ENCODE results near the gene PDE11A. TPM values are rescaled to one million over a fixed set of nuclear protein-coding genes. Genes with fewer than 3 reads are reported as not detected.

The PDE11A gene
- total RNA-seq, 2 experiments from 2014 or later = not detected

- Histone ChIP-seq H3K9me3 (ENCODE audit: control insufficient read depth in 1 of 2, insufficient read depth in 1 of 2, low read length in 2 of 2) (no peaks in the 10 kb centered on the region), H3K27ac (ENCODE audit: low read depth in 1 of 2, low read length in 2 of 2) (no peak overlapping the region), H3K27me3 (ENCODE audit: control insufficient read depth in 1 of 2, insufficient read depth in 2 of 2, low read length in 2 of 2) (peaks cover 0 to 7% of the 10 kb centered on the region in 2 experiments), H3K4me1 (ENCODE audit: insufficient read depth, low read length) (no peaks in the 10 kb centered on the region), H3K4me3 (ENCODE audit: low read length) (no peak overlapping the region), H3K36me3 (ENCODE audit: insufficient read depth, low read length) (no peaks in the 10 kb centered on the region)
- ATAC-seq (ENCODE audit: poor library complexity) (no peak), DNase-seq (no peak)
- Mint-ChIP-seq H3K27me3 (no peaks in the 10 kb centered on the region), H3K9me3 (no peaks in the 10 kb centered on the region), H3K36me3 (ENCODE audit: low read depth) (no peaks in the 10 kb centered on the region), H3K4me3 (no peak overlapping the region), H3K27ac (no peak overlapping the region), H3K4me1 (ENCODE audit: low read depth) (no peaks in the 10 kb centered on the region)
- POLR2A ChIA-PET = no interaction called here
- intact Hi-C loops (cut with DNase I, micrococcal nuclease) = no loop called here
- CTCF ChIA-PET = no interaction called here
- TF ChIP-seq CTCF (IDR thresholded peaks at IDR 0.05) = no peak
Measured at GRCh38 chr2:177817300-177817699, 255.3 kb downstream of the PDE11A start.

- POLR2A ChIA-PET = no interaction called here
- Histone ChIP-seq H3K27me3 (ENCODE audit: control insufficient read depth in 1 of 2, insufficient read depth in 2 of 2, low read length in 2 of 2) (peaks cover 0 to 7% of the 10 kb centered on the region in 2 experiments), H3K9me3 (ENCODE audit: control insufficient read depth in 1 of 2, insufficient read depth in 1 of 2, low read length in 2 of 2) (no peaks in the 10 kb centered on the region), H3K4me1 (ENCODE audit: insufficient read depth, low read length) (no peaks in the 10 kb centered on the region), H3K27ac (ENCODE audit: low read depth in 1 of 2, low read length in 2 of 2) (no peak overlapping the region), H3K36me3 (ENCODE audit: insufficient read depth, low read length) (no peaks in the 10 kb centered on the region), H3K4me3 (ENCODE audit: low read length) (no peak overlapping the region)
- Mint-ChIP-seq H3K27me3 (no peaks in the 10 kb centered on the region), H3K9me3 (no peaks in the 10 kb centered on the region), H3K27ac (no peak overlapping the region), H3K4me3 (no peak overlapping the region), H3K36me3 (ENCODE audit: low read depth) (no peaks in the 10 kb centered on the region), H3K4me1 (ENCODE audit: low read depth) (no peaks in the 10 kb centered on the region)
- CTCF ChIA-PET = no interaction called here
- TF ChIP-seq CTCF (IDR thresholded peaks at IDR 0.05) = no peak
- no peak for DNase-seq
- intact Hi-C loops (cut with DNase I, micrococcal nuclease) = no loop called here
- no peak for ATAC-seq (ENCODE audit: poor library complexity)
Measured at GRCh38 chr2:177816766-177817165, 255.8 kb downstream of the PDE11A start.

GRCh38 chr2:177812713-177813396, 259.7 kb downstream of the PDE11A start:
- no peak overlapping the region for H3K27ac ChIP-seq (ENCODE audit: low read depth in 1 of 2, low read length in 2 of 2)
- H3K27me3 ChIP-seq (ENCODE audit: control insufficient read depth in 1 of 2, insufficient read depth in 2 of 2, low read length in 2 of 2) = peaks cover 0 to 13% of the 10 kb centered on the region in 2 experiments
- no peaks in the 10 kb centered on the region for H3K36me3 ChIP-seq (ENCODE audit: insufficient read depth, low read length)
- H3K4me3 ChIP-seq (ENCODE audit: low read length) = no peak overlapping the region
- Mint-ChIP-seq H3K36me3 (ENCODE audit: low read depth) (no peaks in the 10 kb centered on the region), H3K9me3 (no peaks in the 10 kb centered on the region), H3K27me3 (no peaks in the 10 kb centered on the region), H3K4me1 (ENCODE audit: low read depth) (no peaks in the 10 kb centered on the region), H3K27ac (no peak overlapping the region), H3K4me3 (no peak overlapping the region)
- TF ChIP-seq CTCF (IDR thresholded peaks at IDR 0.05) = no peak
- ChIA-PET POLR2A (no interaction called here), CTCF (interaction anchor here (1.4 kb wide), 1 partner anchor 11 kb away, joined by 3 read pairs; no protein-coding TSS in a partner anchor)
- no peaks in the 10 kb centered on the region for H3K4me1 ChIP-seq (ENCODE audit: insufficient read depth, low read length)
- no peak for DNase-seq
- intact Hi-C loops (cut with DNase I, micrococcal nuclease) = no loop called here
- no peak for ATAC-seq (ENCODE audit: poor library complexity)
- no peaks in the 10 kb centered on the region for H3K9me3 ChIP-seq (ENCODE audit: control insufficient read depth in 1 of 2, insufficient read depth in 1 of 2, low read length in 2 of 2)
